ENCODE results near the gene UGT1A1. TPM values are rescaled to one million over a fixed set of nuclear protein-coding genes. Genes with fewer than 3 reads are reported as not detected.

Gene UGT1A1
- total RNA-seq, 3 donors from 2014 or later: not detected

DNA sequence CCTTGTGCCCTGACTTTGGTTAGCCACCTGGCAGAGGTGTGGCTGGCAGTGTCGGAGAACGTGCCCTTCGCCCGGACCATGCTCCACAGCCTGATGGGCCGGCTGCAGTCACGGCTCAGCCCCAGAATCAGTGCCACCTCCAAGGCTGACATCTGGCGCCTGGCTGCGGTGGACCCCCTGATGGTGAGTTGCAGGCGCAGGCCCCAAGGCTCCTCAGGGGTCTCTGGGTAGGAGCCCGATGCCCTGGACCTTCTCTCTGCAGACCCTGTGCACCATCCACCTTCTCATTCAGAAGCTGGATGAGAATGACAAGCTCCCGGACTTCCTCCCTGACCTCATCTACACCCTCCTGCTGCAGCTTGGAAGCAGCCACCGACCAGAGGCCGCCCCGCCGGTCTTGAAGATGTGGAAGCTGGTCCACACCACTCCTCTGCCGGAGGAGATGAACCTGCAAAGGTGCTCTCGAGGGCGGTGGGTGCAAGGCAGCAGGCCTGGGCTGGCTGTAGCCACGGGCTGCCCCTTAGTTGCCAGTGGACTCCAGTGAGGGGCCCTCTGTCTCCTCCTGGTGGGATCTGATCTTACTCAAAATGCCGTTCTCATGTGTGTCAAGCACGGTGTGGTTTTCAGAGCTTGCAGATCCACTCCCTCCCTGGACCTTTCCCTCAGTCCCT, 62.2 kb downstream of the UGT1A1 start:
- Mint-ChIP-seq H3K36me3 (ENCODE audit: insufficient read depth) (no peaks in the 10 kb centered on the region), H3K9me3 (no peaks in the 10 kb centered on the region), H3K27me3 (ENCODE audit: low read depth) (peaks cover 16% of the 10 kb centered on the region), H3K4me1 (ENCODE audit: low read depth) (no peaks in the 10 kb centered on the region), H3K4me3 (no peak overlapping the region)
- DNase-seq: no peak
- no peak for ATAC-seq

Other genes starting within 250 kb of the UGT1A1 start
- 10 to 100 TPM; 10.8 to 12.5 (median 11.5) TPM for gene USP40, start 193.5 kb upstream of the UGT1A1 start, total RNA-seq
- not detected for gene UGT1A8, start 142.6 kb upstream of the UGT1A1 start, total RNA-seq
- not detected for gene UGT1A10, start 123.8 kb upstream of the UGT1A1 start, total RNA-seq
- not detected for gene UGT1A9, start 88.4 kb upstream of the UGT1A1 start, total RNA-seq
- under 1 TPM in 1 of 3 donors, not detected in 2; 0.10 TPM for gene UGT1A7, start 78.4 kb upstream of the UGT1A1 start, total RNA-seq
- gene UGT1A6, start 67.4 kb upstream of the UGT1A1 start, total RNA-seq: under 1 TPM in 1 of 3 donors, not detected in 2; 0.24 TPM
- gene UGT1A5, start 47.4 kb upstream of the UGT1A1 start, total RNA-seq: not detected
- not detected for gene UGT1A4, start 41.5 kb upstream of the UGT1A1 start, total RNA-seq
- gene UGT1A3, start 31.2 kb upstream of the UGT1A1 start, total RNA-seq: not detected
- not detected for gene MROH2A, start 18.1 kb downstream of the UGT1A1 start, total RNA-seq
- gene HJURP, start 94.3 kb downstream of the UGT1A1 start, total RNA-seq: 1 to 10 TPM; 4.3 to 6.2 (median 5.8) TPM
- under 1 TPM in 1 of 3 donors, not detected in 2; 0.11 TPM for gene TRPM8, start 157.1 kb downstream of the UGT1A1 start, total RNA-seq